ENCODE data around the gene ELMO1. TPM values are rescaled to one million over a fixed set of nuclear protein-coding genes. Genes with fewer than 3 reads are reported as not detected.

Gene ELMO1
- total RNA-seq, 2 donors from 2014 or later, result 66.0 to 72.2 TPM

DNA sequence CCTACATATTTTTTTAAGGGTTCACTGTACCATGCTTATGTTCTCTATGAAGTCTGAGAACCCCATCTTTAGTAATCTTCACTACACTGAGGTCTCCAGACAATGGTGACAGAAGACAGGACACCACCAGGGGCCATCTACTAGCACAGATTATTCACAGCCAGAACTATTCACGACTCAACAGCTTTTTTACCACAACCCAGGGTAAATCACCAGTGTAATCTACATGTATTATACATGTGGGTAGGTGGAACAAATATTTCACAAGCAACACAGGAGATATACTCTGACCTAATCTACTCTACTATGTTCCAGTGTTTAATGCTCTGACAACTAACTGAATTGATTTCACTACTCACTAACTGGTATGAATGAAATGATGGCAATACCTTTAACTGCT is 136.1 kb downstream of the ELMO1 start:
- DNase-seq (ENCODE audit: low spot score) (no peak), ATAC-seq (ENCODE audit: insufficient number of reproducible peaks, low FRiP score, low read depth) (no peak)
- Histone ChIP-seq H3K4me1 (ENCODE audit: control insufficient read depth in 1 of 2, low read depth in 2 of 2) (peaks cover 9 to 11% of the 10 kb centered on the region in 2 donors), H3K27ac (no peak overlapping the region), H3K27me3 (replicated peaks; ENCODE audit: insufficient read depth) (no peaks in the 10 kb centered on the region), H3K9me3 (no peaks in the 10 kb centered on the region), H3K4me3 (no peak overlapping the region), H3K36me3 (no peaks in the 10 kb centered on the region)
- TF ChIP-seq, protein P1, sequence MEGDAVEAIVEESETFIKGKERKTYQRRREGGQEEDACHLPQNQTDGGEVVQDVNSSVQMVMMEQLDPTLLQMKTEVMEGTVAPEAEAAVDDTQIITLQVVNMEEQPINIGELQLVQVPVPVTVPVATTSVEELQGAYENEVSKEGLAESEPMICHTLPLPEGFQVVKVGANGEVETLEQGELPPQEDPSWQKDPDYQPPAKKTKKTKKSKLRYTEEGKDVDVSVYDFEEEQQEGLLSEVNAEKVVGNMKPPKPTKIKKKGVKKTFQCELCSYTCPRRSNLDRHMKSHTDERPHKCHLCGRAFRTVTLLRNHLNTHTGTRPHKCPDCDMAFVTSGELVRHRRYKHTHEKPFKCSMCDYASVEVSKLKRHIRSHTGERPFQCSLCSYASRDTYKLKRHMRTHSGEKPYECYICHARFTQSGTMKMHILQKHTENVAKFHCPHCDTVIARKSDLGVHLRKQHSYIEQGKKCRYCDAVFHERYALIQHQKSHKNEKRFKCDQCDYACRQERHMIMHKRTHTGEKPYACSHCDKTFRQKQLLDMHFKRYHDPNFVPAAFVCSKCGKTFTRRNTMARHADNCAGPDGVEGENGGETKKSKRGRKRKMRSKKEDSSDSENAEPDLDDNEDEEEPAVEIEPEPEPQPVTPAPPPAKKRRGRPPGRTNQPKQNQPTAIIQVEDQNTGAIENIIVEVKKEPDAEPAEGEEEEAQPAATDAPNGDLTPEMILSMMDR (IDR thresholded peaks at IDR 0.05), result no peak

DNA sequence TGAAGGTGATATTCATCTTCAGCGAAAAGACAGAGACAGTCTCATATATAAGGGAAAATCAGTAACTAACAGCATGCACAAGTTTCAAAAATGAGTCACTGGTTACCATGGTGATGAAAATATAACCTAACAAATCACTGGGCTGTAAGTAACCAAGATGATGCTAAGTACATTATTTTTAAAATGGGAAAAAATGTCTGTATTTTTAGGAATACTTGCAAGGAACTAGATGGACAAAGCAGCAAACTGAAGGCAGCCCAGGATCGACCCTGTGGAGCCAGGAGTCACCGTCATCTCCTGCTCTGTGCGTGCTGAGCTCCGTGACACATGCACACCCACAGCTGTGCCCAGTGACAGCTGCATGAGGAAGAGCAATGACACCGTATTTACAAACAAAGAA is 137.3 kb downstream of the ELMO1 start:
- H3K4me3 ChIP-seq, result no peak overlapping the region
- H3K36me3 ChIP-seq, result no peaks in the 10 kb centered on the region
- no peak for DNase-seq (ENCODE audit: low spot score)
- H3K27ac ChIP-seq, result peak overlapping the region in 1 of 2 donors; percentile 17
- no peaks in the 10 kb centered on the region for H3K27me3 ChIP-seq (replicated peaks; ENCODE audit: insufficient read depth)
- peak; percentile 65 for ATAC-seq (ENCODE audit: insufficient number of reproducible peaks, low FRiP score, low read depth)
- no peaks in the 10 kb centered on the region for H3K9me3 ChIP-seq
- TF ChIP-seq, protein P1 (IDR thresholded peaks at IDR 0.05), result no peak
- H3K4me1 ChIP-seq (ENCODE audit: control insufficient read depth in 1 of 2, low read depth in 2 of 2), result peaks cover 9 to 11% of the 10 kb centered on the region in 2 donors

DNA sequence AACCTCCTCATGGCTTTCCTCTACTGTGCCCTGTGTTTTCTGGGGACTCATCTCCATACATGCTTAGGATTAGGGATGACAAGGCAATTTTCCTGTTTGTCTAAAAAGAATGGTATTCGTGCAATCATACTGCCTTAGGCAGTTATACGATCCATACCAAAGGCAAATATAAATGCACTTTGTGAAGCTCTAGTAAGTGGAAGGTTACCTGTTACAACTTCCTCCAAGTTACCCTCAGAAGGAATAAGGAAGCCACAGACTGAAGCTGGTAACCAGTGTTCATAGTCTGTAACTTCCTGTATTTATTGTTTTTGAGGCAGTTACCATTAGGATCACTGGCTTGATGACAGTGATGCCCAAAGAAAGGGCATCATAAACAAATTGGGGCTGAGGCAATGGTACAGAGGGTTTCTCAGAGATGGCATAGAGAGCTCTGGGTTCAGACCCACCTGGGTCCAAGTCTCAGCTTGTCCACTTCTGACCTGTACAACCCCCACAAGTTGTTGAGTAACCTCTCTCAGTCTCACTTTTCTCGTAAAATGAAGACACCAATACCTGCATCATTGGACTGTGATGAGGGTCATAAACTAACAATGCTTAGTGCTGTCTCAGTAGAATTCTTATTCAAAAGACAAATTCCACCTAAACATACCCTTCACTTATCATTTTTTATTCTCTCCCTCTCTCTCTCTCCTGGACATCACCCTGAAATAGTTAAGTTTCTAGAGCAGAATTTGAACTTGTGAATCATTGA is 138.2 kb downstream of the ELMO1 start:
- ATAC-seq (ENCODE audit: insufficient number of reproducible peaks, low FRiP score, low read depth) (no peak), DNase-seq (ENCODE audit: low spot score) (no peak)
- H3K4me1 ChIP-seq (ENCODE audit: control insufficient read depth in 1 of 2, low read depth in 2 of 2), result peaks cover 10 to 11% of the 10 kb centered on the region in 2 donors
- peak overlapping the region; percentile 12 to 17 for H3K27ac ChIP-seq
- no peaks in the 10 kb centered on the region for H3K27me3 ChIP-seq (replicated peaks; ENCODE audit: insufficient read depth)
- no peaks in the 10 kb centered on the region for H3K9me3 ChIP-seq
- TF ChIP-seq, protein P1 (IDR thresholded peaks at IDR 0.05), result no peak
- H3K4me3 ChIP-seq, result no peak overlapping the region
- no peaks in the 10 kb centered on the region for H3K36me3 ChIP-seq

DNA sequence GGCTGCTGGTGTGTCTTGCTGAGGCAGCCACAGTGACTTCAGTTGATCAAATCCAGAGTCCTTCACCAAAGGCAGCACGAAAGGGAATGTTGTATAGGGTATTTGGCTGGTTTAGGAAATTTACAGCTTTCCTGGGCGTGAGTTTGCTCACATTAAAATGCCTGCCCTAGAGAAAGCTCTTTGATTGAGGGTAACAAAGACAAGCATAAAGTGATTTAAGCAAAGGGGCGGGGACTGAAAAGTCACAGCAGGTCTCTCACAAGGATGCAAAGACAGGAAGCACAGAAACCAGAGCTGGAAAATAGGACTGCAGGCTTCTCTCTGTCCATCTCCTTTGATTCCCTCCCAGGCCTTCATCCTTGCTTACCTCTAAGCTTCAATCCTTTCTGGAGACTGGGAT is 139.2 kb downstream of the ELMO1 start:
- H3K4me1 ChIP-seq (ENCODE audit: control insufficient read depth in 1 of 2, low read depth in 2 of 2), result peaks cover 11 to 20% of the 10 kb centered on the region in 2 donors
- DNase-seq (ENCODE audit: low spot score), result no peak
- no peak overlapping the region for H3K27ac ChIP-seq
- no peaks in the 10 kb centered on the region for H3K36me3 ChIP-seq
- no peaks in the 10 kb centered on the region for H3K27me3 ChIP-seq (replicated peaks; ENCODE audit: insufficient read depth)
- ATAC-seq (ENCODE audit: insufficient number of reproducible peaks, low FRiP score, low read depth), result no peak
- no peak overlapping the region for H3K4me3 ChIP-seq
- H3K9me3 ChIP-seq, result no peaks in the 10 kb centered on the region
- TF ChIP-seq, protein P1 (IDR thresholded peaks at IDR 0.05), result no peak

DNA sequence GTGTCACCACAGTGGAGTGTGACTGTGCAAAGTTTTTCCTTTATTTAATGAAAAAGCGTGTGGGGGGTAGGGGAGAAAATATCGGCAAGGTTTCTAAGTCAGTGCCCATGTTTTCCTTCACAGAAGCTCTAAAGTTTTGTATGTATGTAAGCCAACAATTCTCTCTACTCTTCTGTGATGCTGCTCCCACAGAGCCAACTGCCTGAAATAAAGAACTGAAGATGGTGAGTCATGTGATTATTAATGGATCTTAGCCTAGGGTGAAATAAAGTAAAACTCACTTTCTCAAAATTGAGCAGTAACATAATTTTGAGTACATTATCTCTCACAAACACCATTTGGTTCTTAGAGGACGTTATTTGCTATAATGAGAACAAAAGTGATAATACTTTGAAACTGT is 143.7 kb downstream of the ELMO1 start:
- no peaks in the 10 kb centered on the region for H3K36me3 ChIP-seq
- DNase-seq (ENCODE audit: low spot score) (no peak), ATAC-seq (ENCODE audit: insufficient number of reproducible peaks, low FRiP score, low read depth) (no peak)
- TF ChIP-seq, protein P1 (IDR thresholded peaks at IDR 0.05), result no peak
- no peaks in the 10 kb centered on the region for H3K27me3 ChIP-seq (replicated peaks; ENCODE audit: insufficient read depth)
- peak overlapping the region; percentile 39 for H3K4me3 ChIP-seq
- H3K27ac ChIP-seq, result peak overlapping the region in 1 of 2 donors; percentile 19
- peaks cover 0 to 22% of the 10 kb centered on the region in 2 donors for H3K4me1 ChIP-seq (ENCODE audit: control insufficient read depth in 1 of 2, low read depth in 2 of 2)
- no peaks in the 10 kb centered on the region for H3K9me3 ChIP-seq

All from thoracic aorta (tissue), 2 donors.